HS-27A (cell line): ENCODE measurements around the gene GSTT2B.
"Not testable (repeated sequence)": the region's sequence is repeated elsewhere in the genome, so short reads cannot be mapped to it uniquely, and the experiment has no call there.

Source experiments
- DNase-seq: peaks from one replicate; pipeline ENCODE4 v3.0.0-alpha.2; 2012; ENCODE audit warnings: low read depth, missing footprints

GSTT2B gene, protein sequence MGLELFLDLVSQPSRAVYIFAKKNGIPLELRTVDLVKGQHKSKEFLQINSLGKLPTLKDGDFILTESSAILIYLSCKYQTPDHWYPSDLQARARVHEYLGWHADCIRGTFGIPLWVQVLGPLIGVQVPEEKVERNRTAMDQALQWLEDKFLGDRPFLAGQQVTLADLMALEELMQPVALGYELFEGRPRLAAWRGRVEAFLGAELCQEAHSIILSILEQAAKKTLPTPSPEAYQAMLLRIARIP

DNA sequence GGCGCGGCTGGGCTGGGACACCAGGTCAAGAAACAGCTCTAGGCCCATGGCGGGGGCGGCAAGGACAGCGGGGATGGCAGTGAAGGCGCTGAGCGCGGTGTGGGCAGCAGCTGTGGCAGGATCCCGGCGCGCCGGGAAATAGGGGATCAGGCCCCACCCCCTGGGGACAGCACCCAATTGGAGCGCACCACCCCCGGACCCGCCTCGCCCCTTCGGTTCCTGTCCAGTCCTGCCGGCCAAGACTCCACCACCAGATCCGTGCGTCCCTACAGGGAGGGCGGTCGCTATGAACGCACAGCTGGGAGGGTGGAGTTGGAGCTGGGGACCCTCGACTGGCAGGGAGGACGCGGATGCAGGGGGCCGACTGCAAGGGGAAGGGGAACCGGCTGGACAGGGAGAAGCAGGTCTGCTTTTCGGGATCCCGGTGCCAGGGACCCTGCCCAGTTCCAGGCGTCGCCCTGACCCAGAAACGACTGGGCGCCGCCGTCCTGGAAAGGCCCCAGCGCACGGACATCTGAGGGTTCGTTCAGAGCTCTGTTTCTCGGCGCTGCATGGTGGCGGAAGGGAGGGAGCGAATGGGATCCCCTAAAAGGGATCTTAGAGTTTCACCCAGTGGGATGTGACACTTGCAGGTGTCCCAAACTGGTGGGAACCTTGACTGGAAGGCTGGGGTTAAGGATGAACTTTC, at the start of gene GSTT2B:
Gene GSTT2B, minus strand, starts transcription at position 112 of the 688 bp plus-strand sequence. Its CDS starts 64 bp downstream, at position 48.
- not testable (repeated sequence) for DNase-seq

DNA sequence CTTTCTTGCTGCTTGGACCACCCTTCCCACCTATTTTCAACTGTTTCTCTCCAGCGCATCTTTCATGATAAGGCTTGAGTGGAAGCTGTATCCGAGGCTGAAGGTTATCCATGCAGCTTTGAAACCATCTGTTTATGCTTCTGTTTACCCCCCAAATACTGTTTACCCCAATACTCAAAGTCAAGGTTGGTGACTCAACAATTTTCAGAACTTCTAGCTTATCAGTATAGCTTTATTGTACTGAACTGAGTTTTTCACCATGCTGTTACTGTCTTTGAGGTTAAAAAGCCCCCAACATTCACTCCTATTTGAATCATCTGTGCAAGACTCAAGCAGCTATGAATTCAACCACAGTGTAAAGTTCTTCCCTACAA, 49.0 kb upstream of the GSTT2B start:
- no peak for DNase-seq

DNA sequence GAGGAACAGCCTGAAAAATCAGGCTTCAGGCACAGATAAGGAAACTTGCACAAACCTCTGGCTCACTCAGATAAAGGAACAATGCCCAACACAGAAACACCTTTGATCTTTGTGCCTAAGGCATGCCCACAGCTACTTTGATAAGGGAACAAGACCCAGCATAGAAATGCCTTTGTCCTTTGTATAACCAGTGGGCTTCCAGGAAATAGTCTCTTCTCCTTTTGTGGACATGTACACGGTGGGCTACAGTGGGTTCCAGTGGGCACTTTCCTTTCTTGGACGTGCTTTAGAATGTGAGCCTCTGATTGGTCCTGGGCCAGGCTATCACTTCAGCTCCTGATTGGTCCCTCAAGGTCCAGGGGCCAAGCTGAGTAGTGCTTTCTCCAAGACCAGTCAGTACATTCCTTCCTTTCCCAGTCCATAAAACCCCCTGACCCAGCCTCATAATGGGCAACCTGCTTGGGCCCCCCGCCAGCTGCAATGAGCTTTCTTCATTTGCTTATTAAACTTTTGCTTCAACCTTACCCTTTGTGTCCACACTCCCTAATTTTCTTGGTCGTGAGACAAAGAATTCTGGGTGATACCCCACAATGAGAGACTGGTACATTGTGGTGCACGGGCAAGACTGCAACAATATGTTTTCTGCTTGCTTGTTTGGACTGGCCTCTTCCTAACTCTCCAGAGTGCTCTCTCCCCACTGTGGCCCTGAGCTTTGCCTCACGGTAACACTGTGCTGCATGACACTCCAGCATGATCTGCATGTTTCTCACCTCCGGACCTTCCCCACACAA, 48.4 kb upstream of the GSTT2B start:
- no peak for DNase-seq

DNA sequence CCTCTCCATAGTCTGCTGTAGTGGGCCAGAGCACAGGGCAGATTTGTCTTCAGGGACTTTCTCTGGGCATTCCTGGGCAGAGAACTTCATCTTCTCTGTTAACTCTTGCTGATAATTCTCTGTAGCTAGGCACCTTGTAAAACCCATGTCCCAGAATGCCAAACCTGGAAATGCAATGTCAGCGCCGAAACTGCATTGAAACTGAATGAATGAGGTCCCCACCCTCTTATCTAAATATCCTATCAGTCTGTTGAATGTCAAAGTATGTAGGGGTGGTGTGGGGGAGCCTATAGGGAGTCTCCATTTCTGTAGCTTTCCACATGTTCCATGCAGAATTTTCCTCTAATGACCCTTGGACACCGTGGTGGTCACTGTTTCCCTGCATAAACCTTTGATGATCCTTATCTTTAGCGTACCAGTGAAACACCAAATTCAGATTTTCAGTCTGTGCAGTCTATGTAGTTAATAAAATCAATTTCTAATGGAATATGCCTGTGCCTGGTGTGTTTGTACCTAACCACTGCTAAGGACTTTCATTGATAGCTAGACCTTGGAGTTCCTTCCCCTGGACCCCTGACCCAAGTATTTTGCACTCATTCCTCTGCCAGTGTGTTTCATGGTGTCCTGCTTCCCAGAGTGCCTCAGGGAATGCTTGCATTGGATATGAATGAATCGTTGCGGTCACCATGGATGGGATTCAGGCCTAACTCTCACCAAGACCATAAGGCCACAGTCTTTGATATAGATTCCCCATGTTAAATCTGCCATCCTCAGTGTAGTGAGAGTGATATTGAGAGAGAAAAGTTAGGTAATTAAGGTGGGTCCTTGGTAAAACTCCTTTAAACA, 47.6 kb upstream of the GSTT2B start:
- no peak for DNase-seq

DNA sequence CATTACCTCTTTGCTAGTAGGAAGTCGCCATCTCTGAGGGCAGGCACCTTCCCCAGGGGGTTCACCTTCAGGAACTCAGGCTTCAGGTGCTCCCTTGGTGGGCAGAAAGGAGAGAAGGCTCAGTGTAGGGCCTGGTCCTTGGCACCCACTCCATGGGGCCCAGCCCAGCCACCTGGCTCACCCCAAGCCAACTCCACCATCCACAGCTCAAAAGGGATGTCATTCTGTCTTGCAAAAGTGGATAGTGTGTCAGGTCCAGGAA, 47.0 kb upstream of the GSTT2B start:
- no peak for DNase-seq

DNA sequence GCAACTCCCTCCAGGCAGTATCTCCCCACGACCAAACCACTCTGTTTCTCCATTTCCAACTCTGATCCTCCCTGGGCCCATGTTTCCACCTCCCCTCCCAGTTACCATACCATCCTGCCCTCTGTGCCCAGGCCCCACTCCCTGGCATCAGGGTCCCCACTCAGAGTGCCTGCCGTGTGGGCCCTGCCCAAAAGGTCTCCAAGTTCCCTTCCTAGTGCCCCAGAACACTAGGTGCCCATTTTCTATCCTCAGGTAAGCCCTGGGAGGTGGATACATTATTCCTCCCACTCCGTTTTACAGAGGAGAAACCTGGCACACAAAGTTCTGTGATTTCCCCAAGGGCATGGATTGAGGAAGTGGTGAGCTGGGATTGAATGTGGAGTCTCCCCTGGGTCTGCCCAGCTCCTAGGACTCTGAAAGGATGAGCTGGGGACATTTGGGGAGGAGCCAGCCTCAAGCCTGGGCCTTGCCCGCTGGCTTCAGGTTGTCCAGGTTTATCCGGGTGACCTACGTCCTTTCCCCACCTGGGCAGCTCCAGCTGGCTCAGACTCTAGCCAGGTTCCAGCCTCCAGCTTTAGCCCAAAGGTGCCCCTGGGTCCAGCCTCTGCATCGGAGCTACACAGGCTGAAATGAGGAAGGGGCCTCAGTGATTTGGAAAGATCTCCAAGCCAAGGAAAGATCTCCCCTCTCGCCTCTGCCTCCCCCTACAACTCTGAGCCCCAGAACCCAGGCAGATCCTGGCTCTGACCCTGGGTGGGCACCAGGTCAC, 46.4 kb upstream of the GSTT2B start:
- no peak for DNase-seq

DNA sequence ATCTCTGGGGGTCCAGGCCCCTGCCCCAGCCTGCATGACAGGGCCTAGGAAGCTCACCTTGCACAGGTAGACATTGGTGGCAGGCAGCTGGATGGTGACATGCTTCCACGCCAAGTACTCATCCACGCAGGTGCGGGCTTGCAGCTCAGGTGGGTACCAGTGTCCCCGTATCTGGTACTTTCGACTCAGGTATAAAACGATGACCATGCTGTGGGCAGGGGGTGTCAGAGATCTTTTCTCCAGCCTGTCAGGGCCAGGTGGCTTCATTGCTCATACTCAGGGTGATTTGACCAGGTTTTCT, 45.9 kb upstream of the GSTT2B start:
- DNase-seq = no peak

DNA sequence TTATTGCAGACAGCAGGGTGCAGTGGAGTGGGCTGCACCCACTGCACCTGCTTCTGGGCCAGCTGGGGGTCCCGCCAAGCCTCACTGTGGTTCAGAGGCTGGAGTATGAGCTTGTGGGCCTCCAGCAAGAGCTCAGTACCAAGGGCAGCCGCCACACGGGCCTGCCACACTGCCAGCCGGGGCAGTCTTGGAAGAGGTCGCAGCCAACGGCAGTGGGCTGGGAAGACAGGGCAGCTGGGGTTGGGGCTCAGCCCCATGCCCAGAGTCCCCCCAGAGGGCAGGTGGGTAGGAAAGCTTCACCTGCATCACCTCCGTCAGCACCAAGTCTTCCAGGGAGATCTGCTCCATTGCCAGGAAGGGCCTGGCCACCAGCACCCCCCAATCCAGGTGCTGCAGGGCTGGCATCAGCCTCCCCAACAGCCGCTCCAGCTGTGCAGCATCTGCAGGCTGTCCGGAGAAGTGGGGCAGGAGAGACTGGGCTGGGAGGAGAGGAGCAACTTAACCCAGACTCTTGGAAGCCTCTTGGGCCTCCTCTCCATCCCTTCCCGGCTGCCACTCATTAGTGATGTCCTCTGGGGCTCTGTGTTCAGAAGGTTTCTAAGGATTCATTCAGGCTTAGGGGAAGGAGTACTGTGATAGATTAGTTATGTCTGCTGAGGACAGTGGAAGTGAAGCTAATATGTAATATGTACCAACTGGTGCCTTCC, 45.4 kb upstream of the GSTT2B start:
- DNase-seq = no peak

DNA sequence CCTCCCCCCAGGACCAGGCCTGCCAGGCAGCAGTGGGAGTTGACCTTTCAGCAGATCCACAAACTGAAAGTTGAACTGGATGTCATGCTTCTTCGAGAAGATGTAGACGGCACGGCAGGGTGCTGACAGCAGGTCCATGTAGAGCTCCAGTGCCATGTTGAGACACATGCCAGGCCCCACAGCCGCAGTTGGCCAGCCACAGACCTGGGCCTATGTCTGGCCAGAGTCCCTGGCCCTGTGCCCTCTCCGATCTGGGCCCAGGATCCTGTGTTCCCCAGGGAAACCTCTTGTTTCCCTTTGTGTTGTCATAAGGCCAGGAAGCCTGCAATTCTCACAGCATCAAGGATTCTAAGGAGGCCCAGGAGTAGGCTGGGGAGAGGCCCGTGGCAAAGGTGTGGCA, 44.2 kb upstream of the GSTT2B start, which contains the start of gene GSTT4:
Gene GSTT4, minus strand, starts transcription at position 253 of the 400 bp plus-strand sequence. Its CDS starts 97 bp downstream, at position 156.
- no peak for DNase-seq

DNA sequence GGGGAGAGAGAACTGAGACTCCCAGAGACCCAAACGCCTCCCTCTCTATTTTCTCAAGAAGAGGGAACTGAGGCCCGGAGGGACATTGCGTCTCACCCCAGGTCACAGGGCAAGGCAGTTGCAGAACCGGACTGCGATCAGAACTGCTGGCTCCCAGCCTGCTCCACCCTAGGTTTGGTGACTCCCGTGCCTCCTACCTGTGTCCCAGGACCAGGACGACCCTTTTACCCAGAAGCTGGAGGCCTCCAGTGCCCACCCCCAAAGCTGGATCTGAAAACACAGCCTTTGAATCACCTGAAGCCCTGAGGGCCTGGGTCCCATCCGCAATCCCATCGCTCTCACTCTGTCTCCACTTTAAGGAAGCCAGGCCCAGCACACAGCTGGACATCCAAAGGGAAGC, 42.9 kb upstream of the GSTT2B start:
- no peak for DNase-seq

DNA sequence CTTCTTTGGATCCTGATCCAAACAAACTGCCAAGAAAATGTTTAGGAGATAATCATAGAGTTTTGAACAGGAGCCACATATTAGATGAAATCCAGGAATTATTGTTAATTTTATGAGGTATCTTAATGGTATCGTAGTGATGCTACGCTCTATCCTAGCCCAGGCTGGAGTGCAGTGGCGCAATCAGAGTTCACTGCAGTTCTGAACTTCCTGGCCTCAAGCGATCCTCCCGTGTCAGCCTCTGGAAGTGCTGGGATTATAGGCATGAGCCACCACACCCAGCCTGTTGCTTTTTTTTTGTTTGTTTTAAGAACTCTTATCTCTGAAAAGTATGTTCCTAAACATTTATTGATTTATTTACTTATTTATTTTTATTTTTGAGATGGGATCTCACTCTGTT, 41.9 kb upstream of the GSTT2B start:
- DNase-seq = no peak

DNA sequence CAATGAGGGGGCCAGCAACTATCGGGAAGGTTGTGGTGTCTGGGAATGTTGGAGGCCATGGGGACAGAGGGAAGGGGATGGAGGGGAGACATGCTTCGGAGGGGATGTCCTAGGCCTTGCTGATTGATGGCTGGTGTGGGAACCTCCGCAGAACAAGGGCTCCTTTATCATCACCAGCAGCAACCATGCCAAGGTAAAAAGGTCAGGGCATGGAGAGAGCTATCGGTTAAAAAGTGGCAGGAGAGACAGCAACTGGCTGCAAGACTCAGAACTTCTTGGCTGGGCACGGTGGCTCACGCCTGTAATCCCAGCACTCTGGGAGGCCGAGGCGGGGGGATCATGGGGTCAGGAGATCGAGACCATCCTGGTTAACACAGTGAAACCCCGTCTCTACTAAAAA, 41.3 kb upstream of the GSTT2B start:
- no peak for DNase-seq

DNA sequence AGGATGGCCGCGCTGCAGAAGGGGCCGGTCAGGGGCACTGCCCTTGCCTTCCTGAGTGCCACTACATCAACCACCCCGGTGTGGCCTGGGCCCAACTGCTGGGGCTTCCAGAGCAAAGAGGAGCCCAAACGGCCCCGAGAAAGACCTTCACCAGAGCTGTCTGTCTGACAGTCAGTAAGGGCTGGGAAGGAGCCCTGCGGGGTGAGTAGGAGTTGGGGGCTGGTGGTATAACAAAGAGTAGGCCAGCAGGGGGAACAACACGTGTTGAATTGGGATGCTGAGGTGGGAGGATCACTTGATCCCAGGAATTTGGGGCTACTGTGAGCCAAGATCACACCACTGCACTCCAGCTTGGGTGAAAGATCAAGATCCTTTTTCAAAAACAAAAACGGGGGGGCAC, 40.3 kb upstream of the GSTT2B start:
- DNase-seq = no peak

DNA sequence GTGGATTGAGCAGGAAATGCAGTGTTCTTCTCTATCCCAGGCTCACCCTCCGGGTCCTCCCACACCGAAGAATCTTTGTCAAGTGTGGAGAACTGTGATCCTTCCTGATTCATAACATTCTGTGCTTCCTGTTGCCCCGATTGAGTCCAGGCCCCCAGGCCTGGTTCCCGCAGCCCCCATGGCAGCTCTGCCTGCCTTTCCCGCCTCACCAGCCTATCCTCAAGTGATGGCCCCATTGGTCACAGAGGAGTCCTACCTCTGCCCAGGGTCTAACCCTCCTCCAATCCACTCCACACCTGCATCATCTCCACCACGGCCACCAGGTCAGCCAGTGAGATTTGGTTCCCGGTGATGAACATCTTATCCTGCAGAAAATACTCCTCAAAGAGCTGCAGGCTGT, 38.8 kb upstream of the GSTT2B start:
- DNase-seq = not testable (repeated sequence)

DNA sequence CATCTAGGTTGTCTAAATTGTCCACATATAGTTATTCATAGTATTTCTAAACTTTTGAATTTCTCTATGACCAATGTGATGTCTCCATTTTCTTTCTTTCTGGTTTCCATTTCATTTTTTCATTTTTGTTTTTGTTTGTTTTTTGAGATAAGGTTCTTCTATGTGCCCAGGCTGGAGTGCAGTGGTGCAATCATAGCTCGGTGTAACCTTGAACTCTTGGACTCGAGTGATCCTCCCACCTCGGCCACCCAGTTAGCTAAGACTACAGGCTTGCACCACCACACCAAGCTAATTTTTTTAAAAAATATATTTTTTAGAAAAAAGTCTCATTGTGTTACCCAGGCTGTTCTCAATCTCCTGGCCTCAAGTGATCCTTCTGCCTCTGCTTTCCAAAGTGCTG, 36.1 kb upstream of the GSTT2B start:
- DNase-seq = no peak

DNA sequence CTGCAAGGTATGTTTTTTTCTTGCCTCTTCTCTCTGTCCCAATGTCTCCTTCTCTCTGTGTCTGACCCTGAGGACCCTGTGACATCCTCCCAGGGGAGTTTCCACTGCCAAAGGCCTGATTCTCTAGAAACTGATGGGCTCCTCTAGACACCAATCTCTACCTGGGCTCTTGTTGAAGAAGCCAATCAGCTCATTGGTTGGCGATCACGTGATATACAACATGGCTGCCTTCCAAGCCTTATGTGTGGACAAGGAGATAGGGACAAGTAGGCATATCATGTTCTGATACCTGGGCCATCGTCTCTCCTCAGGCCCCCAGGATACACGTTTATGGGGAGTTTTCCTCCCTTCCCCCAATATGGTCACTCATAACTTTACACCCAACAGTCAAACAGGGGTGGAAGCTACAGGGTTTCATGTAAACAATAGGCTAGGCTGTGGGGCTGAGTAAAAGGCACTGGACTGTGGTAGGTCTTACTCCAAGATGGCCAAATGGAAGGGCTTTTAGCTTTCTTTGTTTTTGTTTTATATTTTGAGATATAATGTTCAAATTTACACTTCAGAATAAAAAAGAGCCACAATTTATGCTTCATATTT, 32.7 kb upstream of the GSTT2B start:
- not testable (repeated sequence) for DNase-seq

DNA sequence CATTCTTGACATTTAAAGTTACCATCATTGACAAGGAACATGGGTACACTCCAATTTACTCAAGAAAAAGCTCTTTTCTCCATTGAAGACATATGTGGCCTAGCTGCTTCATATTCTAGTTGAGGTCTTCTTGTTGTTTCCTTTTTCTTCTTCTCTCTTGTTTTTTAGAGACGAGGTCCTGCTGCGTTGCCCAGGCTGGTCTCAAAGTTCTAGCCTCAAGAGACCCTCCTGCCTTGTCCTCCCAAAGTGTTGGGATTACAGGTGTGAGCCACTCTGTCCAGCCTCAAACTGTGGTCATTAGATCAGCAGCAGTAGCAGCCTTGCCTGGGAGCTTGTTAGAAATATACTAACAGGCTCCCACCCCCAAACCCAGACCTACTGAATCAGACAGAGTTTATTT, 32.1 kb upstream of the GSTT2B start:
- not testable (repeated sequence) for DNase-seq

DNA sequence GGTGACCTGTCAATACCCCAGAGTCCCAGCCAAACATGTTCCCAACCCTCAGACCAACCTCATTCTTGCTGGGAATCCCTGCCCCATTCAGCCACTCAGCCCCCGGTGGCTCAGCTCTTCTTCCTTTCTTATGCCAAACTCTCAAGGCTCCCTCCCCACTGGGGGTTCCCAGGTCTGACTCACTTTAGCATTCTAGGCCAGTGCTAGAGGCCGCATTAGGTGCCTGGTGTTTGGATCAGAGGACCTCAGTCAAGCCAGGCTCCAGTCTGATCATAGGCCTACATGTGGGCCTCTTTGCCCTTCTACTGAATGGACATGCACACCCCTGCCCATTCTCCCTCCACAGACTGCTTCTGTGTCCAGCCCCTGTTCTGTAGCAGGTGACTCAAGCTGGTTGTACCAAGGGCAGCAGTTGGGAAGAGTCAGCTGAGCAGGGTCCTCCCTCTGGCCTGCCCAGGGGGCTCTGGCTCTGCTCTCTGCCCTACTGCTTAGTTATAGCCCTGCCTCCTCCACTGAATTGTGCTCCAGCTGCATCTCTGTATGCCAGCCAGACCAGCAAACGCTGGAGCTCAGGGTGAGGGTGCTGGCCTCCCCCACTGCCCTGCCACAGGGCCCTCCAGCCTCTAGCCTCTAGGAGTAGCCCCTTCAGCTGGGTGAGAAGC, 28.7 kb upstream of the GSTT2B start:
- not testable (repeated sequence) for DNase-seq

DNA sequence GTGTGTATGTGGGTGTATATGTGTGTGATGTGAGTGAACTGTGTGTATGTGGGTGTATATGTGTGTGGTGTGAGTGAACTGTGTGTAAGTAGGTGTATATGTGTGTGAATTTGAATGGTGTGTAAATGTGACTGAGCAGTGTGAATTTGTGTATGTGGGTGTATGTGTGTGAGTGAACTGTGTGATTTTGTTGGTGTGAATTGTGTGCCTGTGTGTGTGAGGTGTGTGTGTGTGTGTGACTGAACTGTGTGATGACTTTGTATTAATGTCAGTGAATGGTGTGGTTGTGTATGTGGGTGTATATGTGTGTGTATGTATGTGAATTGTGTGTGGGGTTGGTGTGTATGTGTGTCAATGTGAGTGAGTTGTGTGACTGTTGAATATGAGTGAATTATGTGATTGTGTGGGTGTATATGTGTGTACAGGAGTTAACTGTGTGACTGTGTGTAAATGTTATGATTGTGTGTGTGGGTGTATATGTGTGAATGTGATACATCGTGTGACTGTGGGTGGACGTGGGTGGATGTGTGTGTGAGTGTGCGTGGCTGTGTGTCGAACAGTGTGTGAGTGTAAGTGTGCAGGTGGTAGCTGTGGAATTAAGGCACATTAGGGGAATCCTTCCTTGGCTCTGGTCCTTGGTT, 25.7 kb upstream of the GSTT2B start:
- DNase-seq = not testable (repeated sequence)

DNA sequence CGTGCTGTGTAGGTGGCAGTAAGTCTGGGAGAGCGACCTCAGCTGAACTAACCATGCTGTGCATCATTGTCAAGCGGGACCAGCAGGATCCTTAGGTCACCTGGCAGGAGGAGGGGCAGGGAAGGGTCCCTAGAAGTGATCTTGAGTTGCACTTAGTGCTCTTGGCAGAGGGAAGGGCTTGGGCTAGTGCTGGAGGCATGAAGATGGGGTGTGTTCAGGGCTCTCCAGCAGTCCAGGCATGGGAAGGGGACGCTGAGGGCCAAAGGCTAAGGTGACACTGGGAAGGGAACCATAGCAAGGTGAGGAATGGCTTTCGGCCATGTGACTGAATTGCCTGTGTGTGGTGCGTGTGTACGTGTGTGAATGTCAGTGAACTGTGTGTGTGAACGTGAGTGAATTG, 25.1 kb upstream of the GSTT2B start:
- DNase-seq = not testable (repeated sequence)
